GM19240 (cell line): ENCODE results near the gene LDLRAD2.

Experiments used
- DNase-seq: peaks from one replicate; pipeline ENCODE4 v3.0.0; 2011; ENCODE audit warnings: low spot score; ENCODE audit not compliant: insufficient read length

Gene LDLRAD2

DNA sequence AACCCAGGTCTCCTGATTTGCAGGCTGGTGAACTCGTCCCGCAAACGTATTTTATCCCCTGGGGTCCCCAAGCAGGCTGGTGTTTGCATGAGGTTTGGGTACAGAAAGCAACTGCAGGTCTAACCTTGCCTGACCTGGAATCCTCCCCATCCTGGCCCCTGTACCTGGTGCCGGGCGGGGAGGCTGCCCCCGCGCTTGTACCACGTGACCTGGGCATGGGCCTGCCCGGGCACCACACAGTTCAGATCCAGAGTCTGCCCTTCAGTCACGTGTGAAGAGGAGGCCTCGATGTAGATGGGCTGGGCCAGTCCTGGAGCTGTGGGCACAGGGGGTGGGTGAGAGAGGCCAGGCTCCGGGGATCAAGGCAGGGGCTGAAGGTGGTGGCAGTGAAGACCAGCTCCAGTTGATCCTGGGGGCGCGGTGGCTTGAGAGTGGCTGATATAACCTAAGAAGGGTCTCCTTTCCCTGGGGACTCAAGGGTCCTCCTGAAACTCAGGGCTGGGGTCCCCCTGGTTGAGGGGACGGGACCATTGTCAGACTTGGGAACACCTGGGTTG lies 30.6 kb downstream of the LDLRAD2 start:
- DNase-seq: no peak

DNA sequence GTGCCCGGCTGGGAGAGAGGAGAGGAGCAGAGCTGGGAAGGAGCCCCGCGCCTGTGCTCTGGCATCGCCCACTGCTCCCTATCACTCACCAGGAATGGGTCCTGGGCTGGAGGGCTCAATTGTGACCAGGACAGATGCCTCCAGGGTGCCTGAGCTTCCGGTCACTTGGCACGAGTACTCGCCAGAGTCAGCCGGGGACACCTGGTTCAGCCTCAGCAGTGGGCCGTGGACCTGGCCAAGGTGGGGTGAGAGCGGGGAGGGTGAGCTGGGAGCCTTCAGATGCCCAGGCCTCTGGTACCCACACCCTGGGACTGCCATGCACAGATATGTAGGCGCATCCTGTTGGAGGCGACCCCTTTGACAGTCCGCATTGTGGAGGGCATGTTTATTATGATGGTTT lies 31.1 kb downstream of the LDLRAD2 start:
- DNase-seq: no peak

DNA sequence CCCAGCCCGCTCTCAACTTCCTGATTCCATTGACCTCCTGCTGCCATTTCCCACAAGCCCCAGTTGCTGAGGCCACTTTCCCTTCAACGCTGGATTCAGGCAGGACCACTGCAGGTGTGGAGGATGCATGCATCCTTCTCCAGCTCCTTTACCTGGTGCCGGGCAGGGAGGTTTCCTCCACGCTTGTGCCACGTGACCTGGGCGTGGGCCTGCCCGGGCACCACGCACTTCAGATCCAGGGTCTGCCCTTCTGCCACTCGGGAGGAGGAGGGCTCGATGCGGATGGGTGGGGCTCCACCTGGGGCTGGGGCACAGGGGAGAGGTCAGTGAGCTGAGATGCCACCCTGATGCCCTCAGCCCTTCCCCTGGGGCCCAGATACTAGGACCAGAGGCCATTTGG lies 31.9 kb downstream of the LDLRAD2 start:
- DNase-seq: no peak

DNA sequence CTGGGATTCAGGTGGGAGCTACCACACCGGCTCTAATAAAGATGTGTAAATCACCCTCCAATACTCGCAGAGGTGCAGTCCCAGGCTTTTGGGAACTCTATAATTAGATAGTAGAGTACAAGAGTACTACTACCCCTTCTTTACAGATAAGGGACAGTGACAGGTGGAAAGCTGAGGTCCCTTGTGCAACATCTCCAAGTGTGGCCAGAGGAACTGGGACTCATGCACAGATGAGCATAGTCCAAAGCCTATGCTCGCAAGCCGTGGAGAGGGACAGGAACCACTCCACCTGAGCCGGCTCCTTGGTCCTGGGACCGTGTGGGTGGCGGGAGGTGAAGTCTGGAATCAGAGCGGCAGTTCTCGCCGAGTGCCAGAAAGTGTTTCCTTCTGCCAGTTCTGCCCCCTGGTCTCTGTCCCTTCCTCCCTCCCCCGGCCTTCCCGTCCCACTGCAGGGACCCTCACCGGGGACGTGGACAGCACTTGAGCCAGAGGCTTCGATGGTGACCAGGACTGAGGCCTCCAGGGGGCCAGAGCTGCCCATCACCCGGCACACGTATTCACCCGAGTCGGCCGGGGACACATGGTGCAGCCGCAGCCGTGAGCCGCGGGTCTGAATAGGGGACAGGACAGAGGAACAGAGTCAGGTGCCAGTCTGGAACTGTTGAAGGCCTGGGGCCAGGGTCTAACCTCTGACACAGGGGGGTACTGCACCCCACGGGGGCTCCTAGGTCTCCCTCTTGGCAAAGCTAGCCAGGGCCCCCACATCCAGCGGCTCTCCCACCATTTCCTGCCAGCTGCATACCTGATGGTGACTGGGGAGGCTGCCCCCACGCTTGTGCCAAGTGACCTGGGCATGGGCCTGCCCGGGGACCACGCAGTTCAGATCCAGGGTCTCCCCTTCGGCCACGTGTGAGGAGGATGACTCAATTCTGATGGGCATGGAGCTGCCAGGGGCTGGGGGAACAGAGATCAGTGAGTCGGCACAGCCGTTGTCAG lies 33.9 kb downstream of the LDLRAD2 start:
- DNase-seq: no peak

DNA sequence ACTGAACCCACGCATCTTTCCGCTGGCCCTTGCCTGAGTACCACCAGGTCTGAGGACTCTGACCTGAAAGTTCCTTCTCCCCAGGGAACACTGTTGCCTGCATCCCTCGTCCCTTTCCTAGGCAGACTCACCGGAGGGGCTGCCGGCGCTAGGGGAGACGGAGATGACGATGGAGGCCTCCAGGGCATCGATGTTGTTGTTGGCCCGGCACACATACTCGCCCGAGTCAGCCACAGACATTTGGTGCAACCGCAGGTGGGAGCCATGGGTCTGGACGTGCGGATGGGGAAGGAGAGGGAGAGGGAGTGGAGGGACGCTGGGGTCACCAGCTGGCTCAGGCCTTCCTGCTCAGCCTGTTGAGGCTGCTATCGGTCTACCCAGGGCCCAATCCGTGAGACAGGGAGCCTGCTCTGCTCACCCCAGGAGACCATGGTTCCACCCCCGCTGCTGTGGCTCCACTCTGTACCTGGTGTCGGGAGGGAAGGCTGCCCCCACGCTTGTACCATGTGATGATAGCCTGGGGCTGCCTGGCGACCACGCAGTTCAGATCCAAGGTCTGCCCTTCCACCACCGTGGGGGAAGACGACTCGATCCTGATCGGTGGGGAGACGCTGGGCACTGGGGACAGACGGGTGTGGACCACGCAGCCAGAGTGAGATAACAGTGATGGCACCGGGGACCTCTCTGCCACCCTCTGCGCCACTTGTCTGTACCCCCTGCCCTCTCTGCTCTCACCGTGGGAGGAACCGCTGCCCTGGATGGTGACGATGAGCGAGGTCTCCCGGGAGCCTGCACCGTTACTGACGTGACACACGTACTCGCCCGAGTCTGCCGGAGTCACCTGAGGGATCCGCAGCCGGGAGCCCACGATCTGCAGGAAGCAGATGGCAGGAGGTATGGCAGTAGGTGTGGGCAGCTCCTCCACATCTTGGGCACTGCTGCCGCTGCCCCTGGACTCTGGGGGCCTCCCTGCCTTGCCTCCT lies 35.4 kb downstream of the LDLRAD2 start:
- no peak for DNase-seq

DNA sequence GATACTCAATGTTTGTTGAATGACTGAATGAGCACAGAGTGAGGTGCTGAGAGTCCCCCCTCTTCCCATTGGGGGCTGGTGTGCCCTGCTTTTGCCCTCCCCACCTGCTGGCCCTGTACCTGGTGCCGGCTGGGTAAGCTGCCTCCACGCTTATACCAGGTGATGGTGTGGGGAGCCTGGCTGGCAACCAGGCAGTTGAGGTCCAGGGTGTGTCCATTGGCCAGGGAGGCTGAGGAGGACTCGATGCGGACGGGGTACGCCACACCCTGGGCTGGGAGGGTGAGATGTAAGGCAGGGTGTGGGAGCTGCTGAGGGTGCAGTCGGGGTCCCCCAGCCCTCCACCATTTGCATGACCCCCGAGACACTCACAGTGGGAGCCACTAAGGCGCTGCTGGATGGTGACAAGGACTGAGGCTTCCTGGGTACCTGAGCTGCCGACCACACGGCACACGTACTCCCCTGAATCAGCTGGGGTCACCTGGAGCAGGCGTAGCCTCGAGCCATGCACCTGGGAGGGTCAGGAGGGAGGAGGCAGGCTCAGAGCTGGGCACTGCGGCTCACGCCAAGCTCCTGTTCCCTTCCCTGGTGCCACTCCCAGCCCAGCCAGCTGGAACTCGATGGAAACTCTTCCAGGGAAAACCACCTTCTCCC lies 36.6 kb downstream of the LDLRAD2 start:
- DNase-seq: no peak

DNA sequence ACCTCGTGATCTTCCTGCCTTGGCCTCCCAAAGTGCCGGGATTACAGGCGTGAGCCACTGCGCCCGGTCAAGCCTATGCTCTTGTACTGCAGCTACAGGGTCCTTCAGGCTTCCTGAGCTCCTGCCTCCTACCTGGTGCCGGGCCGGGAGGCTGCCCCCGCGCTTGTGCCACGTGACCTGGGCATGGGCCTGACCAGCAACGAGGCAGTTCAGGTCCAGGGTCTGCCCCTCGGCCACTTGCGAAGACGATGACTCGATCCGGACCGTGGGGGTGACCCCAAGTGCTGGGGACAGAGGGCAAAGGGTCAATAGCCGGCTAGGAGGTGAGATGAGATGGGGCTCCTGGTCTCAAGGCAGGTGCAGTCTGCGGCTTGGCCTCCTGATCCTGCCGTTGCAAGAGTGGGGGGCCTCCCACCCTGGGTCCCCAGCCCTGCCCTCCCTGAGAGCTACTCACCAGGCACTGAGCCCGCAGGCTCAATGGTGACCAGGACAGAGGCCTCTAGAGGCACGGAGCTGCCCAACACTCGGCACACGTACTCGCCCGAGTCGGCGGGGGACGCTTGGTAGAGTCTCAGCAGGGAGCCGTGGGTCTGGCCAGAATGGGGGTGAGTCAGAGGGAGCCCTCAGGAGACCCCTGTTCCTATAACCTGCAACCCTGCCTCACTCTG lies 38.0 kb downstream of the LDLRAD2 start:
- no peak for DNase-seq

DNA sequence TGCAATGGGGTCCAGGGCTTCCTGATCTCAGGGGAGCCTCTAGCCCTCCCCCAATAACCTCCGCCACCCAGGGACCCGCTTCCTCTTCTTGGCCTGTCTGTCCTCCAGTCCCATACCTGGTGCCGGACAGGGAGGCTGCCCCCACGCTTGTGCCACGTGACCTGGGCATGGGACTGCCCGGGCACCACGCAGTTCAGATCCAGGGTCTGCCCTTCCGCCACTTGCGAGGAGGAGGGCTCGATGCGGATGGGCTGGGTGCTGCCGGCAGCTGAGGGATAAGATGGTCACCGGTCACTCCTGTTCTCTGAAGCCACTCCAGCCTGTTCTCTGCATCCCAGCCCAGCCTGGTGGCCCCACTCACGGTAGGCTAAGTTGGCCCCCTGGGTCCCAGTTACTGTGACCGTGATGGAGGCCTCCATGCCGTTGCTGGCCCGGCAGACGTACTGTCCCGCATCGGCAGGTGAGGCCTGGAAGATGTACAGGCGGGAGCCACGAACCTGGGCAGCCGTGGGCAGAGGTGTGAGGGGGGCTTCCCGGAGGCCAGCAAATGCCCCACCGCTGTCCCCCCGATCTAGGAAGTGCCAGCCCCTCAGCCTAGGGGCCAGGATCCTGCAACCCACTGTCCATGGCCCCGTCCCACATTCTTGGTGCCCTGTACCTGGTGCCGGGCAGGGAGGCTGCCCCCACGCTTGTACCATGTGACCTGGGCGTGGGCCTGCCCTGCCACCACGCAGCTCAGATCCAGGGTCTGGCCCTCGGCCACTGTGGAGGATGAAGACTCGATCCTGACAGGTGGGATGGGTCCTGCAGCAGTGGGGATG lies 39.6 kb downstream of the LDLRAD2 start:
- DNase-seq: no peak

DNA sequence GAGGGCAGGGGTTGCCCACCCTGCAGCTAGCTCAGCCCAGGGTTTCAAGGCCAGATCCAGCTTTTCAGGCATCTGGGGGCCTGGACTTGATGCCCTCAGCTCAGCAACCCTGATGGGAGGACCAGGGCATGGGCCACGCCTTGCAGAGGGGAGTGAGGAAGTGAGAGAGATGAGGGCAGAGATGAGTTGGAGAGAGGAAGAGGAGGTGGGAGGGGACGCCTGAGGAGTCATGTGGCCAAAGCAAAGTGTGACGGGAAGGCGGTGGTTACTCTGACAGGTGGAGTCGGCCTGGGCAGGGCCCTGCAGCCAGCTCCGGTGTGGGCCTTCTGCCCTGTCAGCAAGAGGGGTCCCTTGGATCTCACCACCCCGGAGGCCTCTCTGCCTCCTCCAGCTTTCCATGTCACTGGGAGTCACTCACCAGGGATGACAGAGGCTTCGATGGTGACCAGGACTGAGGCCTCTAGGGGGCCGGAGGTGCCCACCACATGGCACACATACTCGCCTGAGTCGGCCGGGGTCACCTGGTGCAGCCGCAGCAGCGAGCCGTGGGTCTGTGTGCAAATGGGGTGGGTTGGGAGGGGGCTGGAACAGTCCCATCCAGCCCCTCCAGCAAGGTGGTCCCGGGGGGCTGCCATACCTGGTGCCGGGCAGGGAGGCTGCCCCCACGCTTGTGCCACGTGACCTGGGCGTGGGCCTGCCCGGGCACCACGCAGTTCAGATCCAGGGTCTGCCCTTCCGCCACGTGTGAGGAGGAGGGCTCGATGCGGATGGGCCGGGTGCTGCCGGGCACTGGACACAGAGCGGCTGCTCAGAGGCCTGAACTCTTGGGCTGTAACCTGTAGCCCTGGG lies 40.4 kb downstream of the LDLRAD2 start:
- peak; percentile 55 for DNase-seq

DNA sequence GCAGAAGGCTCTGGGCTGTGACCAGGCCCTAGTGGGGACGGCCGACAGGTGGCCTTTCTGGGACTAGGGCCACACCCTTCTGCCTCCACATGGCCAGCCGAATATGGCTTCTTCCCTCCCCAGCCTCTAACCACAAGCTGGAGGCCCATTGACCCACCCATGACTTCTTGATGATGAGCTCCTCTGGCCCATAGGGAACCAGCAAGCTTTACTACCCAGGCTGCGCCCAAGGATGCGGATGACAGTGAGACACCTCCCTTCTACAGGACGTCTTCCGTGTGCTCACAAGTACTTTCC lies 41.0 kb downstream of the LDLRAD2 start:
- DNase-seq: no peak

DNA sequence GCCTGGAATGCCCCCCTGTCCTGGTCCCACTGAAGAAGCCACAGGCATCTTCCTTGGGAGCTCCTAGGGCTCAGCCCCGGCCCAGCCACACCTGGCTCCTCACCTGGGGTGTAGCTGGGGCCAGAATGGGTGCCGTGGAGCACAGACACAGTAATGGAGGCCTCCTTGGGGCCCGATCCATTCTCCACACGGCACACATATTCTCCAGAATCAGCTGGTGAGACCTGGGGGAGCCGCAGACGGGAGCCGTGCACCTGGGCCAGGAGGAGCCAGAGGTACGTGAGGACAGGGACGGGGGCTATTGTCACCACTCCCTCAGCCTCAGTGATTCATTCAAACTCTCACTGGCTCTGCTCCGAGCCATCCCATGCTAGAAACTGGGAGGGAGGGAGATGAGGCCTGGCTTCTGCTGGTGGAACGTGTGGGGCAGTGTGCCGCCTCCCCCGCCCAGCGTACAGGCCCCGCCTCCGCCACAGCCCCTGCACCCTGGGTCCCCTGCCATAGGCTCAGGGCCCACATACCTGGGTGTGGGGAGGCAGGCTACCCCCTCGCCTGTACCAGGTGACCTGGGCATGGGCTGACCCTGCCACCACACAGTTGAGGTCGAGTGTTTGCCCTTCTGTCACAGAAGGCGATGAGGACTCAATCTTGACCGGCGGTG lies 42.2 kb downstream of the LDLRAD2 start:
- DNase-seq: no peak

DNA sequence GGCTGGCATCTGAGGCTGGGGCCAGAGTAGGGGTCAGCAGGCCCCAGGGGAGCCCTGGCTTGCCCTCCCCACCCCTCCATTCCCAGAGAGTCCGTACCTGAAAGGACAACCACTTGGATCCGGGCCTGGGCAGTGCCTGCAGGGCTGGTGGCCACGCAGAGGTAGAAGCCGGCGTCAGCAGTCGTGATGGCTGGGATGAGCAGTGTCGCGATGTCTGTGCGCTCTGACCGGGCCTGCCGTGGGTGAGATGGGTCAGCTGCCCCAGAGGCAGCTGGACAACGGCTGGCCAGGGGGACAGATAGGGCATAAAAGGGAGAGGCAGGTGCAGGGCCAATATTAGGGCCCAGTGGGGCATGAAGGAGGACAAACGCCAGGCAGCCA lies 42.7 kb downstream of the LDLRAD2 start:
- DNase-seq: no peak

DNA sequence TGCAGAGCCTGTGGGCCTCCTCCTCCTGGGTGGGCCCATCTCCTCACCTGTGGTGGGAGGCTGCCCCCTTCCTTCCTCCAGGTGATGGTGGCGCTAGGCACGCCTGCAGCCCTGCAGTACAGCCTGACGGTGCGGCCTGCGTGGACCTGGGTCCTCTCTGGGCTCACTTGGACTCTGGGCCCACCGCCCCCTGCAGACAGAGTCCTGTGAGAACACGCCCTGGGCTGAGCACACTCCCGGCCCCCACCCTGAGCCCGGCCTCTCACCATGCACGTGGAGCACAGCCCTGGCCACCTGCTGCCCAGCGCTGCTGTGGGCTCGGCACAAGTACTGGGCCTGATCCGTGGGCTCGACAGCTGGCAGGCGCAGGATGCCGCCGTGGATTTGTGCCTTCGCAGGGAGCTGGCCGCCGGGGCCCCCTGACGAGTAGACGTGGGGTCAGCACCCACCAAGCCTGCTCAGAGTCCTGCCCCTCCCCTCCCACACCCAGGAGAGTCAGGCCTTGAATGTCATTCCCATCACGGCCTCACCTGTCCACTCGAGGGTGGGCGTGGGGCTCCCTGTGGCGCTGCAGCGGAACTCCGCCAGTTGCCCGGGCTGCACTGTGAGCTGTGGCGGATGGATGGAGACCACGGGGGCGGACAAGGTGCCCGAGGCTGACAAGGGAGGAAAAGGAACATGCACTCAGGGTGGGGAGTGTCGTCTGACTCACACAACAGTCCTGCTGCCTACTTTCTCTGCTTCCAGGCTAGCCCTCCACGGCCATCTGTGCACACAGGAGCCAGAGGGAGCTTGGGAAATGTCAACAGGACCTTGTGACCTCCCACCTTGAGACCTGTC lies 43.4 kb downstream of the LDLRAD2 start:
- no peak for DNase-seq

DNA sequence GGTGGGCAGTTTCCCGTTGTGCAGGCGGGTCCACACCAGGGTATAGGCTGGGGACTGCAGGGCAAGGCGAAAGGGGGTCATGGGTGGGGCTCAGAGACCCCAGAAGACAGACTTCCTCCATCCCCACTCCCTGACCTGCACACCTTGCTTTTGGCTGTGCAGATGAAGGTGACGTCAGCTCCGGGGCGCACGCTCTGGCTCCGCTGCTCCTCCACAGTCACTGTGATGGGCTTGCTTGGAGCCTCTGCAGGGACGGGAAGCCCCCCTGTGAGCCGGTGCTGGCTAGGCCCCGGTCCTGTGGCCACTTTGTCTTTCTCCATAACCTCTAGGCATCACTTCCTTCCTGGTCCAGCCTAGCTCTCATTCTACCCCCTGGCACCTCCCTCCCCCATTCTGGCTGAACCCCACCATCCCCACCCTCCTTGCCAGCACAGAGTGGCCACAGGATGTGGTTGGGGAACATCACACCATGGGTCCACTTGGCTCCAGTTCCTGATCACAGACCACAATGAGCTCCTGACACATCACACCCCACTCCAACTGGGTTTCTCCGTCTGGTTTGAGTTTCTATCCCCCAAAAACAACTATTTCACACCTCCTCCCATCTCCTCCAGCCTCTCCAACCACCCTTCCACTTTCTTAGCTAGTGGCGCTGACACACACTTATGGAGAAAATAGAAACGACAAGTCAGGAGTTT lies 45.2 kb downstream of the LDLRAD2 start:
- DNase-seq: no peak

DNA sequence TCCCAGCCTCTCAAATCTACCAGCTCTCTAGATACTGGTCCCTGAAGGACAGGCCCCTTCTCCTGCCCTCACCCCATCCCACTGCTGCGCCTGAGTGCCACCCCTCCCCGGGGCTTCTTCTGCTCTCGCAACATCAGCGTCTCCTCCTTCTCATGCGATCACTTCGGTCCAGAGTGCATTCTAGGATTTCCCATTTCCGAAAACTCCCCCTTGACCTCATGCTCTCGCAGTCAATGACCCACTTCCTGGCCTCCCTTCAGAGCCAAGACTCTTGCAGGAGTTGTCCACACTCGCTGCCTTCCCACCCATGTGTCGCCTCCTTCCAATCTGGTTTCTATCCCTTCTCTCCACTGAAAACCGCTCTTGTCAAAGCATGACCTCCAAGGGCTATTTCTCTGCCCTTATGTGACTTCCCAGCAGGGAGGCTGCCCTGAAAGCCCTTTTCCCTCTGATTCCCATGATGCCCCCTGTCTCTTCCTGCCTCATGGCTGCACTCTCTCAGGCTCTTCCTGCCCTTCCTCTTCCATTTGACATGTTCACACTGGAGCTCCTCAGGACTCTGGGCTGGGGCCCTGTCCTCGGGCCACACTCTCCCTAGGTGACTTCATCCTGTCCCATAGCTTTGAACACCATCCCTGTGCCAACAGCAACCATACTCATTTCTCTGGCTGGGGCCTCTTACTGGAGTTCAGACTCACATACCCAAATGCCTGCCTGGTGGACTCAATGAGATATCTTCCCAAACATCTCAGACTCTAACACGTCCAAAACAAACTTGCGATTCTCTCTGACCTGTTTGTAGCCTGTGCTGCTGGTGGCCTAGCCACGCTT lies 46.0 kb downstream of the LDLRAD2 start:
- DNase-seq: no peak

DNA sequence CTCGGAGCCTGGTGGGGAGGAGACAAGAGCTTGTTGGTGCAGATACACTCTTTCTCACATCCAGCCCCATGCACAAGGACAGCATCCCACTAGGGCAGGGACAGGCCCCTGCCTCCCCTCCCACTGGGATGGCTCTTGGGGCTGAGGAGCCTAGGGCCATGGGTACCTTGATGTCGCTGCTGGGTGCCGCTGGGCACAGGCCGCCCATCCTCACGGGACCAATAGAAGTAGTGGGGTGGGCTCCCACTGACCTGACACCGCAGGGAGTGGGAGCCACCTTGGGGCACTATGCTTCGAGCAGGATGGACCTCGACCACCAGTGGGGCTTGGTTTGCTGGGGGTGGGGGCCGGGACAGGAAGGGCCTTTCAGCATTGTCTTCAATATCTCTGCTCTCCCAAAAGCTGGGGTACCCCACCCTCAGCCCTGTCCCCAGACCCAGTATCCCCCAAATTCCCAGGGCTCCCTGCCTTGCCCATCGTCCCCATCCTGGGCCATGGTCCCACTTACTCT lies 47.7 kb downstream of the LDLRAD2 start:
- DNase-seq: no peak
